Breast epithelium (tissue), 4 donors: ENCODE data around the gene UCK1. TPM values are rescaled to one million over a fixed set of nuclear protein-coding genes. Genes with fewer than 3 reads are reported as not detected.

ENCODE experiments used
- DNase-seq, 2 donors: peaks; one replicate each; pipeline ENCODE4 v3.0.0-alpha.2; 2019; ENCODE audit warnings: low spot score in 2 of 2
- H3K27ac ChIP-seq, 2 donors: fragments of 200-600 bp; sonication (generic) in 1 of 2; one replicate each; pipeline ENCODE4 v1.5.1; 2016 to 2019; ENCODE audit warnings: mild to moderate bottlenecking in 1 of 2
- H3K27me3 ChIP-seq, 2 donors: fragments of 200-600 bp; sonication (generic) in 1 of 2; one replicate each; pipeline versions ENCODE4 v1.5.1 to v1.6.0; 2017 to 2019; ENCODE audit warnings: control low read depth in 1 of 2, mild to moderate bottlenecking in 1 of 2
- H3K36me3 ChIP-seq: fragments of 200-600 bp; one replicate; pipeline ENCODE4 v1.5.1; 2019
- H3K4me1 ChIP-seq, 2 donors: fragments of 200-600 bp; sonication (generic); one replicate each; pipeline ENCODE4 v1.5.1; 2016 to 2019; ENCODE audit warnings: control low read depth in 1 of 2
- H3K4me3 ChIP-seq, 3 donors: fragments of 200-600 bp; sonication (generic); 1 replicate in 2 of 3; 2 replicates in 1 of 3; pipeline ENCODE4 v1.5.1; 2016 to 2019; ENCODE audit warnings: mild to moderate bottlenecking in 3 of 3, moderate library complexity in 2 of 3
- H3K9me3 ChIP-seq, 2 donors: fragments of 200-600 bp; sonication (generic) in 1 of 2; one replicate each; pipeline ENCODE4 v1.5.1; 2016 to 2019; ENCODE audit warnings: control low read depth in 1 of 2
- CTCF ChIP-seq, 3 donors: fragments of 450-650 bp; IDR thresholded peaks; one replicate each; pipeline ENCODE4 v1.5.1; 2016 to 2017; ENCODE audit warnings: antibody characterized with exemption in 3 of 3, mild to moderate bottlenecking in 3 of 3, moderate library complexity in 3 of 3
- POLR2A ChIP-seq: fragments of 450-650 bp; IDR thresholded peaks from one replicate; pipeline ENCODE4 v1.6.1; 2016; ENCODE audit warnings: antibody characterized with exemption, mild to moderate bottlenecking, moderate library complexity
- POLR2AphosphoS5 ChIP-seq, 3 donors: sonication (generic); formaldehyde crosslinking; IDR thresholded peaks; one replicate each; pipeline ENCODE4 v1.6.1; 2017; ENCODE audit warnings: antibody characterized with exemption in 3 of 3
- intact Hi-C: fragments of 100-400 bp; cut with DNase I; formaldehyde crosslinking; loops from one replicate; pipeline ENCODE4 v1.15.1; 2023; ENCODE audit warnings: low total_unique reads
- total RNA-seq, 3 donors: library from RNA; depleted of rRNA; stranded (reverse); fragments of >200 nt; gene quantifications; one replicate each; pipeline ENCODE4 v1.1.0, GENCODE V29; 2016

The UCK1 gene
- total RNA-seq, 3 donors from 2014 or later, result 33.4 to 61.0 (median 37.7) TPM

GRCh38 chr9:131524665-131525315, 6.3 kb downstream of the UCK1 start:
- Histone ChIP-seq H3K27me3 (no peaks in the 10 kb centered on the region), H3K36me3 (peaks cover 11% of the 10 kb centered on the region), H3K27ac (no peak overlapping the region), H3K4me1 (peaks cover 3 to 4% of the 10 kb centered on the region in 2 donors), H3K9me3 (no peaks in the 10 kb centered on the region), H3K4me3 (no peak overlapping the region)
- no peak for TF ChIP-seq POLR2A
- no peak for TF ChIP-seq CTCF (IDR thresholded peaks at IDR 0.05)
- TF ChIP-seq POLR2AphosphoS5 (IDR thresholded peaks at IDR 0.05), result no peak
- no peak for DNase-seq
- intact Hi-C loops, result no loop called here

- TF ChIP-seq POLR2AphosphoS5 (IDR thresholded peaks at IDR 0.05) (no peak), POLR2A (no peak), CTCF (IDR thresholded peaks at IDR 0.05) (no peak)
- no peak for DNase-seq
- no peaks in the 10 kb centered on the region for H3K27me3 ChIP-seq
- no peaks in the 10 kb centered on the region for H3K4me1 ChIP-seq
- no peaks in the 10 kb centered on the region for H3K9me3 ChIP-seq
- intact Hi-C loops, result no loop called here
- no peak overlapping the region for H3K4me3 ChIP-seq
- peaks cover 21% of the 10 kb centered on the region for H3K36me3 ChIP-seq
- H3K27ac ChIP-seq, result no peak overlapping the region
These were observed 7.3 kb downstream of the UCK1 start for GRCh38 chr9:131523451-131524435.

- Histone ChIP-seq H3K4me3 (no peak overlapping the region), H3K4me1 (no peaks in the 10 kb centered on the region), H3K36me3 (peaks cover 21% of the 10 kb centered on the region), H3K27ac (no peak overlapping the region), H3K9me3 (no peaks in the 10 kb centered on the region), H3K27me3 (no peaks in the 10 kb centered on the region)
- intact Hi-C loops, result no loop called here
- TF ChIP-seq POLR2A, result no peak
- TF ChIP-seq POLR2AphosphoS5 (IDR thresholded peaks at IDR 0.05), result no peak
- no peak for TF ChIP-seq CTCF (IDR thresholded peaks at IDR 0.05)
- no peak for DNase-seq
These were observed 8.0 kb downstream of the UCK1 start for GRCh38 chr9:131523086-131523388.

GRCh38 chr9:131522257-131523085, 8.6 kb downstream of the UCK1 start:
- no peak for TF ChIP-seq CTCF (IDR thresholded peaks at IDR 0.05)
- no peak overlapping the region for H3K4me3 ChIP-seq
- no peaks in the 10 kb centered on the region for H3K4me1 ChIP-seq
- H3K27me3 ChIP-seq, result no peaks in the 10 kb centered on the region
- H3K9me3 ChIP-seq, result no peaks in the 10 kb centered on the region
- no peak overlapping the region for H3K27ac ChIP-seq
- H3K36me3 ChIP-seq, result peaks cover 21% of the 10 kb centered on the region
- intact Hi-C loops, result no loop called here
- DNase-seq, result no peak
